Medulla oblongata (tissue), 1 donor: Measurements from ENCODE around the gene NEURL1.

Experiments used
- DNase-seq: peaks from one replicate; pipeline ENCODE4 v3.0.0-alpha.2; 2015; ENCODE audit errors: extremely low spot score

Gene NEURL1

DNA sequence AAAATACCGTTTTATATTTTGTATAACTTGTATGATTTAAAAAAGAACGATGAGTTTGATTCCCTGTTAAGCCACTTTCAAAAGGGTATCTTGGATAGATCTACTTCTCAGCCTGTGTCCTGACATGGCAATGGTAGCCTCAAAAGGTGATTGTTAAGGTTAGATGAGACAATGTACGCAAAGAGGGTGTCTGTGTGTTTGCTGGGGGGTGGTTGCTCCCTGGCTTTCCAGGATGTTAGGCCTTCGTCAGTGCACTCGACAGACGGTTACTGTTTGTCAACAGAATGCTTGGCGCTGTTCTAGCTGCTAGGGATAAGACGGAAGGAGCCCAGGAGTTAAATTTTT is 90.3 kb downstream of the NEURL1 start:
- no peak for DNase-seq

- no peak for DNase-seq
Measured at GRCh38 chr10:103584216-103585010, 90.9 kb downstream of the NEURL1 start.

- no peak for DNase-seq
Measured at GRCh38 chr10:103585011-103585405, 91.5 kb downstream of the NEURL1 start.

GRCh38 chr10:103587073-103587472 is 93.6 kb downstream of the NEURL1 start:
- DNase-seq, result no peak

GRCh38 chr10:103589074-103589630 is 95.6 kb downstream of the NEURL1 start:
- DNase-seq, result no peak

DNA sequence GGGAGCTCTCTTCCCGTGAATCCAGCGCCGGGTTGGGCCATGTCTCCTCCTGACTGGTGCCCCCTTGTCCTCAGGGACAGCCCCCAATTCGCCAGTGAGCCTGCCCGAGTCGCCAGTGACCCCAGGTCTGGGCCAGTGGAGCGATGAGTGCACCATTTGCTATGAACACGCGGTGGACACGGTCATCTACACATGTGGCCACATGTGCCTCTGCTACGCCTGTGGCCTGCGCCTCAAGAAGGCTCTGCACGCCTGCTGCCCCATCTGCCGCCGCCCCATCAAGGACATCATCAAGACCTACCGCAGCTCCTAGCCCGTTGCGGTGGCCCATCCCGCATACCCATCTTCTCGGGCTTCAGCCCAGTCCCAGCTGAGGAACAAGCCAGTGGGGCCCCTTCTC is 96.6 kb downstream of the NEURL1 start:
- no peak for DNase-seq

GRCh38 chr10:103590744-103591291 is 97.3 kb downstream of the NEURL1 start:
- DNase-seq, result no peak

DNA sequence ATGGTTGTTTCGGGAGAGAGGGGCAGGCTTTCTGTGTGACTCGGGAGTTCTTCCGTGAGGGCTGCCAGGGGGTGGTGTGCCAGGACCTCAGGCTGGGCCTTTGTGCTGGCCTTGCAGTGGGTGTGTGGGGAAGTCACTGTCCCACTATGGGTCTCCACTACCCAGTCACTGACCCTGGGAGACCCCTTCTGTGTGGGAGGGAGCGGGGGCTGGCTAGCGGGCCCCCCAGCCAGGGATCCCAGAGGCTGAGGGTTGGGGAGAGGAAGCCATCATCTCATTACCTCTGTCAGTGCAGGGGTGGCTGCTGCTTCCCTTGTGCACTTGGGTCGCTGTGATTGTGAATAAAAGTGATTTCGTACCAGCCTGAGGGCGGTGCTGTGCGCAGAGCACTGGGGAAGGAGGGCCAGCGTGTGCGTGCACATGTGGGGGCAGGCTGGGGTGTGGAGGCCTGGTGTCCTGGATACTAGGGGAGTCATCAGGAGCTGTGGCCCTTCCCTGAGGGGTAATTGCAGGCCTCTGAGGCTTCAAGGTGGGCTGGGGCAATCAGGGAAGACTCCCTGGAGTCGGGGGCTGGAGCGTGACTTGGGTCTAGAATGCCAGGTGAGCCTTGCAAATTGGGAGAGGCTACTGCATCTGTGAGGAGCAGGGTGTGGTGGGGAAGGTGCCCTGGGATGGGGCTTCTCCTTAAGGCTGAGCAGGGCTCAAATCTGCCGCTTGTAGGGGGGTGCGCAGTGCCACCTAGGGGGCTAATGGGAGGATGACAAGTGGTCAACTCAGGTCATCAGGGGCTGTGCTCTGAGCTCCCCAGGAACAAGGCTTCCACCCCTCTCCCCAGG is 98.9 kb downstream of the NEURL1 start:
- no peak for DNase-seq

DNA sequence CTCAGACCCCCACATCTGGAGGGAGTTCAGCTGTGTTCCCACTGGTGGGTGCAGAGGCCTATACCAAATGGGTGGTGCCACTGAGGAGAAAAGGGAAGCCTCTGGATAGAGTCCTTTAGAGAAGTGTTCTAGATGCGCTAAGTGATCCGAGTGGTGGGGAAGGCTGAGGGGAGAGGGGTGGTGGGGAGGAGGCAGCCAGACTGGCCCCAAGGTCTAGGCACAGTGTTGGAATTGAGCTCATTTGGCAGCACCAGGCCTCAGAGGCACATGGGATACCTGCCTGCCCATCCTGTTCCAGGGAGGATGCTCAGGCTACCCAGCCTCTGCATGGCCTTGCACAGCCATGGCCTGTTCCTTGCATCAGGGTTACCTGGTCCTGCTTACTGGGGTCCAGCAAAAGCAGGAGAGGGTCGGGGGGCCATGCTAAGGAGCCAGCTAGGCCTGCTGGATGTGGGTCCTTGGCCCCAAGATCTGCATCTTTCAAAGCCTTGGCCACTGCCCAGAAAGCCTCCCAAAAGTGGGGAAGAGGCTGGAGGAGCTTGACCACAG is 99.6 kb downstream of the NEURL1 start:
- no peak for DNase-seq

- DNase-seq, result no peak
Measured at GRCh38 chr10:103595933-103596726, 102.6 kb downstream of the NEURL1 start.

DNA sequence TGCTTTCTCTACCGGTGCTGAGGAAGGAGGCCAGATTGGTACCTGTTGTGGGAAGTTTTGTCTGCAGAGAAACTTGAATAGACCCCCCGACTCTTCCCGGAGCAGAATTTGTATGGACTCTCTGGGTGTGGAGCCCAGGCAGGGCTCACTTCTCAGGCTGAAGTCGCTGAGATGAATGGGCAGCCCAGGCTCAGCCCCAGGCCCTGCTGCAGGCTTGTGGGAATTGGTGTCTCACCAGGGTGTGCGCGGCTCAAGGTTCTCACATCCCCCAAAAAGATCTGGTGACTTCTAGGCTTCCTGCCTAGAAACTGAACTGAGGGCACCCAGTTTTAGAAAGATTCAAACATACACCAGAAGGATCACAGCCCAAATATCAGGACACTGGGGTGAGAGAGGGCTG is 103.5 kb downstream of the NEURL1 start:
- no peak for DNase-seq

GRCh38 chr10:103598654-103599115 is 105.2 kb downstream of the NEURL1 start:
- DNase-seq, result peak; percentile 91

GRCh38 chr10:103599211-103599610 is 105.7 kb downstream of the NEURL1 start:
- peak; percentile 56 for DNase-seq

GRCh38 chr10:103599907-103600306 is 106.4 kb downstream of the NEURL1 start:
- DNase-seq, result no peak

GRCh38 chr10:103600325-103600724 is 106.8 kb downstream of the NEURL1 start:
- no peak for DNase-seq

- no peak for DNase-seq
Measured at GRCh38 chr10:103600956-103601569, 107.6 kb downstream of the NEURL1 start.

DNA sequence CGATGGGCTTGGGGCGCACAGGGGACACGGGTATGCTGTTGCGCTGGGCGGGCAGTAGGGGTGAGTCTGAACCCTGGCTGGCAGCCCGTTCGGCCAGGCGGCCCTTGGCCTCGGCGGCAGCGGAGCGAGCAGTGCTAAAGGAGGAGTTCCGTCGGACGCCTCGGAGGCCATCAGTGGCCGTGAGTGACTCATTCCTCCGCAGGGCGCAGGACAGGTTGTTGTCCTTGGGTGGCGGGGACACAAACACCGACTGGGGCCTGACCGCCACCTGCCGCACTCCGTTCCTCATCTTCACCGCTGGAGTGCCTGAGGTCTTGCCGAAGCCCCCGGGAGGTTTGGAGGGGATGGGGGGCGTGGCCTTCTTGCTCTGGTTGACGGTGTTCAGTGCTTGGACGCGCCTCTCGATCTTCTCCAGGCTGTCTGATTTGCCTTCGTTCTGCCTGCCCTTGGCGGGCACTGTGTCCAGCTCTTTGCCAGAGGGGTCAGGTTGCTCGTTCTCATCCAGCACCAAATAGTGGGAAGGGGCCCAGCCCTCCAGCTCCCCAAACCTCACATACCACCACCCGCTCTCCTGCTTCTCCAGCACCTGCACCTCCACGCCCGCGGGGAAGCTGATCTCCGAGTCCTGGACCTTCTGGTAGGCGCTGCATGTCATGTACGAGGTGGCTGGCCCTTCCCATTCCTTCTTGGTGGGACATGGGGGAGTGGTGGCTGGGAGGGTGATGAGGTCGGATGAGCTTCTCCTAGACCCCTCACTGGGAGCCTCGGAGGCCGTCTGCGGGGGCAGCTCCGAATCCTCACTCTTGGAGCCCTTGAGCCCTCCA is 108.7 kb downstream of the NEURL1 start:
- DNase-seq, result no peak

GRCh38 chr10:103602852-103603155 is 109.3 kb downstream of the NEURL1 start:
- no peak for DNase-seq

GRCh38 chr10:103603382-103603781 is 109.9 kb downstream of the NEURL1 start:
- no peak for DNase-seq
